ENCODE measurements around the gene PXDN.

Gene PXDN

GRCh38 chr2:1752751-1753150, 8.4 kb upstream of the PXDN start:
- no peak overlapping the region for H3K4me3 ChIP-seq
- H3K9me3 ChIP-seq (ENCODE audit: low read depth, low read length): no peaks in the 10 kb centered on the region
- no peak overlapping the region for H3K27ac ChIP-seq
- DNase-seq (ENCODE audit: low read depth, low spot score): no peak
- TF ChIP-seq POLR2AphosphoS5 (IDR thresholded peaks at IDR 0.05; ENCODE audit: borderline replicate concordance, low read depth, low read length) (no peak), FOXP2 (optimal IDR thresholded peaks at IDR 0.05; ENCODE audit: control extremely low read depth, extremely low read length, insufficient read depth) (no peak), EZH2 (IDR thresholded peaks at IDR 0.05) (no peak)
- no peaks in the 10 kb centered on the region for H3K36me3 ChIP-seq (ENCODE audit: insufficient read depth, low read length)
- H3K9ac ChIP-seq (ENCODE audit: insufficient read length): no peak overlapping the region

- DNase-seq (ENCODE audit: low read depth, low spot score): no peak
- no peaks in the 10 kb centered on the region for H3K36me3 ChIP-seq (ENCODE audit: insufficient read depth, low read length)
- H3K9me3 ChIP-seq (ENCODE audit: low read depth, low read length): no peaks in the 10 kb centered on the region
- no peak overlapping the region for H3K27ac ChIP-seq
- no peak overlapping the region for H3K9ac ChIP-seq (ENCODE audit: insufficient read length)
- H3K4me3 ChIP-seq: no peak overlapping the region
- TF ChIP-seq POLR2AphosphoS5 (IDR thresholded peaks at IDR 0.05; ENCODE audit: borderline replicate concordance, low read depth, low read length) (no peak), FOXP2 (optimal IDR thresholded peaks at IDR 0.05; ENCODE audit: control extremely low read depth, extremely low read length, insufficient read depth) (no peak), EZH2 (IDR thresholded peaks at IDR 0.05) (no peak)
Observed at GRCh38 chr2:1751767-1752725, 7.7 kb upstream of the PXDN start.

GRCh38 chr2:1750933-1751766, 6.8 kb upstream of the PXDN start:
- no peaks in the 10 kb centered on the region for H3K9me3 ChIP-seq (ENCODE audit: low read depth, low read length)
- no peak overlapping the region for H3K4me3 ChIP-seq
- no peak overlapping the region for H3K27ac ChIP-seq
- no peak overlapping the region for H3K9ac ChIP-seq (ENCODE audit: insufficient read length)
- DNase-seq (ENCODE audit: low read depth, low spot score): no peak
- no peaks in the 10 kb centered on the region for H3K36me3 ChIP-seq (ENCODE audit: insufficient read depth, low read length)
- no peak for TF ChIP-seq FOXP2 (optimal IDR thresholded peaks at IDR 0.05; ENCODE audit: control extremely low read depth, extremely low read length, insufficient read depth)

- Histone ChIP-seq H3K36me3 (ENCODE audit: insufficient read depth, low read length) (no peaks in the 10 kb centered on the region), H3K27ac (no peak overlapping the region), H3K9ac (ENCODE audit: insufficient read length) (no peak overlapping the region), H3K9me3 (ENCODE audit: low read depth, low read length) (no peaks in the 10 kb centered on the region), H3K4me3 (no peak overlapping the region)
- TF ChIP-seq EZH2 (IDR thresholded peaks at IDR 0.05) (no peak), POLR2AphosphoS5 (IDR thresholded peaks at IDR 0.05; ENCODE audit: borderline replicate concordance, low read depth, low read length) (no peak), FOXP2 (optimal IDR thresholded peaks at IDR 0.05; ENCODE audit: control extremely low read depth, extremely low read length, insufficient read depth) (no peak)
- DNase-seq (ENCODE audit: low read depth, low spot score): no peak
Observed at GRCh38 chr2:1750270-1750932, 6.1 kb upstream of the PXDN start.

GRCh38 chr2:1749489-1750119, 5.3 kb upstream of the PXDN start:
- no peak overlapping the region for H3K9ac ChIP-seq (ENCODE audit: insufficient read length)
- DNase-seq (ENCODE audit: low read depth, low spot score): no peak
- no peak overlapping the region for H3K27ac ChIP-seq
- H3K9me3 ChIP-seq (ENCODE audit: low read depth, low read length): no peaks in the 10 kb centered on the region
- H3K36me3 ChIP-seq (ENCODE audit: insufficient read depth, low read length): no peaks in the 10 kb centered on the region
- no peak overlapping the region for H3K4me3 ChIP-seq
- no peak for TF ChIP-seq POLR2AphosphoS5 (IDR thresholded peaks at IDR 0.05; ENCODE audit: borderline replicate concordance, low read depth, low read length)

- Histone ChIP-seq H3K36me3 (ENCODE audit: insufficient read depth, low read length) (no peaks in the 10 kb centered on the region), H3K27ac (no peak overlapping the region), H3K4me3 (no peak overlapping the region), H3K9ac (ENCODE audit: insufficient read length) (no peak overlapping the region), H3K9me3 (ENCODE audit: low read depth, low read length) (no peaks in the 10 kb centered on the region)
- DNase-seq (ENCODE audit: low read depth, low spot score): no peak
- TF ChIP-seq FOXP2 (optimal IDR thresholded peaks at IDR 0.05; ENCODE audit: control extremely low read depth, extremely low read length, insufficient read depth): no peak
- no peak for TF ChIP-seq POLR2AphosphoS5 (IDR thresholded peaks at IDR 0.05; ENCODE audit: borderline replicate concordance, low read depth, low read length)
- no peak for TF ChIP-seq EZH2 (IDR thresholded peaks at IDR 0.05)
Observed at GRCh38 chr2:1748741-1749488, 4.6 kb upstream of the PXDN start.

GRCh38 chr2:1748176-1748740, 3.9 kb upstream of the PXDN start:
- Histone ChIP-seq H3K36me3 (ENCODE audit: insufficient read depth, low read length) (no peaks in the 10 kb centered on the region), H3K9ac (ENCODE audit: insufficient read length) (no peak overlapping the region), H3K9me3 (ENCODE audit: low read depth, low read length) (no peaks in the 10 kb centered on the region), H3K27ac (no peak overlapping the region), H3K4me3 (no peak overlapping the region)
- no peak for DNase-seq (ENCODE audit: low read depth, low spot score)
- TF ChIP-seq POLR2AphosphoS5 (IDR thresholded peaks at IDR 0.05; ENCODE audit: borderline replicate concordance, low read depth, low read length): no peak
- no peak for TF ChIP-seq FOXP2 (optimal IDR thresholded peaks at IDR 0.05; ENCODE audit: control extremely low read depth, extremely low read length, insufficient read depth)
- TF ChIP-seq EZH2 (IDR thresholded peaks at IDR 0.05): no peak
